ENCODE results near the gene GP9. TPM values are rescaled to one million over a fixed set of nuclear protein-coding genes. Genes with fewer than 3 reads are reported as not detected.
A peak's percentile ranks its signal among the peaks of the same experiment; 100 is the strongest.

GP9 gene
- total and polyA plus RNA-seq, 11 donors = not detected

DNA sequence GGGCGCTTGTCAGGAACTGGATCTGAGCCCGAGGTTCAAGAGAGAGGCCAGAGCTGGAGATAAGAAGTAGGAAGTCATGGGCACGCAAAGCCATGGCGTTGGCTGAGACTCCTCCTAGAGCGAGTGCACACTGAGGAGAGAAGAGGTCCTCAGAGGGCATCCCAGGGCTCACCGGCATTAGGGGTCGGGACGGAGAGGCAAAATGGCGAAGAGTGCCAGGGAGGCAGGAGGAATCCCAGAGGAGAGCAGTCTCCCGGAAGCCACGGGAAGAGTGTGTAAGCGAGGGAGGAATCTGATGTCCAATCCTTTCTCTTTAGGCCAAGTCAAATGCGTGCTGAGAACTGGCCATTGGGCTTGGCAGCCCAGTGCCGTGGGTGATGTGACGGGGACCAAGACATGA is 35.5 kb upstream of the GP9 start:
- intact Hi-C loops (cut with DNase I) = no loop called here
- 76 to 89% (median 84%) methylated on average over 15 of the region's 15 CpGs for WGBS, 4 donors
- Histone ChIP-seq H3K27ac (peak overlapping the region in 11 of 12 donors; percentile 25 to 85 (median 74)), H3K36me3 (no peaks in the 10 kb centered on the region), H3K27me3 (no peaks in the 10 kb centered on the region), H3K4me1 (peaks cover 0 to 65% (median 42%) of the 10 kb centered on the region in 12 donors), H3K4me3 (no peak overlapping the region), H3K9me3 (no peaks in the 10 kb centered on the region)
- TF ChIP-seq, protein P1, sequence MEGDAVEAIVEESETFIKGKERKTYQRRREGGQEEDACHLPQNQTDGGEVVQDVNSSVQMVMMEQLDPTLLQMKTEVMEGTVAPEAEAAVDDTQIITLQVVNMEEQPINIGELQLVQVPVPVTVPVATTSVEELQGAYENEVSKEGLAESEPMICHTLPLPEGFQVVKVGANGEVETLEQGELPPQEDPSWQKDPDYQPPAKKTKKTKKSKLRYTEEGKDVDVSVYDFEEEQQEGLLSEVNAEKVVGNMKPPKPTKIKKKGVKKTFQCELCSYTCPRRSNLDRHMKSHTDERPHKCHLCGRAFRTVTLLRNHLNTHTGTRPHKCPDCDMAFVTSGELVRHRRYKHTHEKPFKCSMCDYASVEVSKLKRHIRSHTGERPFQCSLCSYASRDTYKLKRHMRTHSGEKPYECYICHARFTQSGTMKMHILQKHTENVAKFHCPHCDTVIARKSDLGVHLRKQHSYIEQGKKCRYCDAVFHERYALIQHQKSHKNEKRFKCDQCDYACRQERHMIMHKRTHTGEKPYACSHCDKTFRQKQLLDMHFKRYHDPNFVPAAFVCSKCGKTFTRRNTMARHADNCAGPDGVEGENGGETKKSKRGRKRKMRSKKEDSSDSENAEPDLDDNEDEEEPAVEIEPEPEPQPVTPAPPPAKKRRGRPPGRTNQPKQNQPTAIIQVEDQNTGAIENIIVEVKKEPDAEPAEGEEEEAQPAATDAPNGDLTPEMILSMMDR (IDR thresholded peaks at IDR 0.05) = no peak
- TF ChIP-seq POLR2A (IDR thresholded peaks at IDR 0.05) = no peak
- ATAC-seq (peak in 1 of 4 donors; percentile 0), DNase-seq (no peak)

GRCh38 chr3:129025691-129026435 is 34.7 kb upstream of the GP9 start:
- Histone ChIP-seq H3K36me3 (peaks cover 0 to 2% (median 0%) of the 10 kb centered on the region in 9 donors), H3K27ac (peak overlapping the region in 11 of 12 donors; percentile 25 to 85 (median 74)), H3K9me3 (no peaks in the 10 kb centered on the region), H3K4me1 (peaks cover 0 to 65% (median 40%) of the 10 kb centered on the region in 12 donors), H3K27me3 (no peaks in the 10 kb centered on the region), H3K4me3 (no peak overlapping the region)
- WGBS, 4 donors = 38 to 48% (median 42%) methylated on average over 8 of the region's 8 CpGs
- peak; percentile 38 to 54 (median 40) for ATAC-seq
- TF ChIP-seq, protein P1 (IDR thresholded peaks at IDR 0.05) = no peak
- no peak for TF ChIP-seq POLR2A (IDR thresholded peaks at IDR 0.05)
- DNase-seq = peak; percentile 68 to 86 (median 71)
- intact Hi-C loops (cut with DNase I) = loop anchor here in 2 of 10 donors (2.0 kb wide), 2 partner anchors 25 to 27 kb away; partner anchors contain the start of gene EFCC1 (in 1 of the 2)

DNA sequence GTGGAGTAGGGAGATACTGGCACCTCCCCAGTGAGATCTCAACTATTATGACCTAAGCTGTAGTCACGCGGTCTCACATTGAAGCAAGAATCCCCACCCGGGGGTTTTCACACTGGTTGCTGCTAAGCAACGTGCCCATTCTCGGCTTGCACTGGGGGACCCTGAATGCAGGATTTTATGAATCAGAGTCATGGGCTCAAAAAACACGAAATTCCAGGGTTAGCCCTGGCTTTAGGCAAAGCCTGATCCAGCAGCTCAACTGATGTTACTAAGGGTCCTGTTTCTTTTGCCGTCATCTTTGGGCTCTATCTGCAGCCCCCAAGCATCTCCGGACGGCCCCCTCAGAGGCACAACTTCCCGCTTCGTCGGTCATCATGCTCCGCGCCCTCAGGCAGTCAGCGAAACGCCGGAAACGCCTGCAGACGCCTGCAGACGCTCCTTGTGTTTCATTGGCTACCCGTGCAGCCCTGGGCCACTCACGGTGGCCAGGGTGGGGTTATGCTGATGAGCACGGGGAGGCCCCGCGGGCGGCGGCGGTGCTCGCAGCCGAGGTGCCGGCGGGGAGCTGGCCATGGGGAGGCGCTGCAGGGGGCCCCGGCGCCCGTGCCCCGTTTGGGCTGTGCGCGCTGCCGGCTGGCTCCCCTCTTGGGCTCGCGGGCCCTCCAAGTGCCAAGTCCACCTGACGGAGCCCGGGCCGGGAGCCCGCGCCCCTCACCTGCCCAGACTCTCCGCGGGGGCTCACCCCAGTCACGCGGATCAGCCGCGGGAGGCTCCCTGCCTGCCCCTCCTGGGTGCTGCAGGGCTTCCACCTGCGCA is 33.6 kb upstream of the GP9 start:
- Histone ChIP-seq H3K4me1 (peaks cover 0 to 55% (median 35%) of the 10 kb centered on the region in 12 donors), H3K9me3 (no peaks in the 10 kb centered on the region), H3K36me3 (peaks cover 0 to 7% (median 0%) of the 10 kb centered on the region in 9 donors), H3K27me3 (no peaks in the 10 kb centered on the region), H3K27ac (peak overlapping the region in 11 of 12 donors; percentile 35 to 85 (median 74)), H3K4me3 (peak overlapping the region; percentile 27 to 68 (median 57))
- intact Hi-C loops (cut with DNase I) = loop anchor here in 2 of 10 donors (2.0 kb wide), 2 partner anchors 26 kb away; partner anchors contain the start of gene EFCC1 (in 1 of the 2)
- ATAC-seq (peak; percentile 87 to 96 (median 90)), DNase-seq (peak; percentile 91 to 95 (median 94))
- 5 to 8% (median 6%) methylated on average over 5 to 54 of the region's 54 CpGs for WGBS, 4 donors
- TF ChIP-seq, protein P1 (IDR thresholded peaks at IDR 0.05) = peak; percentile 47 to 95 (median 74)
- peak in 1 of 2 donors; percentile 78 for TF ChIP-seq POLR2A (IDR thresholded peaks at IDR 0.05)

Measured in heart left ventricle (tissue), 16 donors.